Thyroid gland (tissue), 4 donors: ENCODE data around the gene FCHSD2. TPM values are rescaled to one million over a fixed set of nuclear protein-coding genes. Genes with fewer than 3 reads are reported as not detected.

ENCODE experiments used
- DNase-seq, 2 donors: peaks; one replicate each; pipeline ENCODE4 v3.0.0-alpha.2; 2019
- H3K27ac ChIP-seq, 3 donors: fragments of 200-600 bp; sonication (generic); 1 replicate in 2 of 3; 2 replicates in 1 of 3; pipeline ENCODE4 v1.5.1; 2016 to 2019; ENCODE audit warnings: mild to moderate bottlenecking in 1 of 3, moderate library complexity in 1 of 3
- H3K27me3 ChIP-seq: fragments of 200-600 bp; sonication (generic); one replicate; pipeline ENCODE4 v1.5.1; 2019
- H3K36me3 ChIP-seq, 2 donors: fragments of 200-600 bp; sonication (generic); one replicate each; pipeline ENCODE4 v1.5.1; 2016 to 2019
- H3K4me1 ChIP-seq, 2 donors: fragments of 200-600 bp; sonication (generic); one replicate each; pipeline ENCODE4 v1.5.1; 2017 to 2019
- H3K4me3 ChIP-seq, 3 donors: fragments of 200-600 bp; sonication (generic); replicated peaks in 1 of 3; 1 replicate in 2 of 3; 2 replicates in 1 of 3; pipeline ENCODE4 v1.5.1; 2016; ENCODE audit warnings: mild to moderate bottlenecking in 1 of 3
- H3K9me3 ChIP-seq: fragments of 200-600 bp; sonication (generic); one replicate; pipeline ENCODE4 v1.5.1; 2017
- CTCF ChIP-seq, 6 experiments: fragments of 200-600 bp in 3 of 6; fragments of 450-650 bp in 3 of 6; sonication (generic) in 3 of 6; IDR thresholded peaks; one replicate each; pipeline ENCODE4 v1.5.1; 2016 to 2019; ENCODE audit warnings: antibody characterized with exemption in 6 of 6, mild to moderate bottlenecking in 2 of 6, inconsistent platforms in 1 of 6, moderate library complexity in 1 of 6
- POLR2A ChIP-seq, 2 donors: fragments of 450-650 bp; IDR thresholded peaks; one replicate each; pipeline ENCODE4 v1.6.1; 2017; ENCODE audit warnings: antibody characterized with exemption in 2 of 2, mild to moderate bottlenecking in 2 of 2, moderate library complexity in 1 of 2
- WGBS, 2 donors: methylation state at CpG; one replicate each; pipeline ENCODE4 v1.1.5; 2017; 5-methylcytosine and 5-hydroxymethylcytosine counted together
- intact Hi-C: fragments of 100-400 bp; cut with DNase I; formaldehyde crosslinking; loops from one replicate; pipeline ENCODE4 v1.15.1; 2023
- small RNA-seq: library from RNA; depleted of rRNA; stranded (forward); fragments of <200 nt; gene quantifications from one replicate; pipeline ENCODE3, GENCODE V24; 2016
- total RNA-seq, 4 donors: library from RNA; depleted of rRNA; stranded (reverse); fragments of >200 nt; gene quantifications; one replicate each; pipeline ENCODE4 v1.2.3, GENCODE V29; 2016

The FCHSD2 gene
- total RNA-seq, 4 donors from 2014 or later, result 13.5 to 21.7 (median 16.9) TPM

- intact Hi-C loops, result no loop called here
Measured at GRCh38 chr11:72789493-72790131, 352.5 kb downstream of the FCHSD2 start.

GRCh38 chr11:72788241-72788640 lies 353.9 kb downstream of the FCHSD2 start:
- intact Hi-C loops, result no loop called here
- no peaks in the 10 kb centered on the region for H3K9me3 ChIP-seq
- WGBS, 2 donors, result 83 to 87% methylated on average over 7 of the region's 7 CpGs
- no peak overlapping the region for H3K4me3 ChIP-seq
- DNase-seq, result no peak
- no peak for TF ChIP-seq CTCF (IDR thresholded peaks at IDR 0.05)
- no peak for TF ChIP-seq POLR2A (IDR thresholded peaks at IDR 0.05)
- peaks cover 2 to 10% of the 10 kb centered on the region in 2 donors for H3K4me1 ChIP-seq
- no peaks in the 10 kb centered on the region for H3K27me3 ChIP-seq
- no peak overlapping the region for H3K27ac ChIP-seq
- no peaks in the 10 kb centered on the region for H3K36me3 ChIP-seq

More at GRCh38 chr11:72789493-72790131, 352.5 kb downstream of the FCHSD2 start:
- Histone ChIP-seq H3K4me3 (no peak overlapping the region), H3K36me3 (no peaks in the 10 kb centered on the region), H3K27me3 (no peaks in the 10 kb centered on the region), H3K9me3 (no peaks in the 10 kb centered on the region), H3K27ac (no peak overlapping the region), H3K4me1 (peaks cover 9 to 19% of the 10 kb centered on the region in 2 donors)
- no peak for TF ChIP-seq POLR2A (IDR thresholded peaks at IDR 0.05)
- 79 to 82% methylated on average over 7 to 8 of the region's 10 CpGs for WGBS, 2 donors
- DNase-seq, result no peak

DNA sequence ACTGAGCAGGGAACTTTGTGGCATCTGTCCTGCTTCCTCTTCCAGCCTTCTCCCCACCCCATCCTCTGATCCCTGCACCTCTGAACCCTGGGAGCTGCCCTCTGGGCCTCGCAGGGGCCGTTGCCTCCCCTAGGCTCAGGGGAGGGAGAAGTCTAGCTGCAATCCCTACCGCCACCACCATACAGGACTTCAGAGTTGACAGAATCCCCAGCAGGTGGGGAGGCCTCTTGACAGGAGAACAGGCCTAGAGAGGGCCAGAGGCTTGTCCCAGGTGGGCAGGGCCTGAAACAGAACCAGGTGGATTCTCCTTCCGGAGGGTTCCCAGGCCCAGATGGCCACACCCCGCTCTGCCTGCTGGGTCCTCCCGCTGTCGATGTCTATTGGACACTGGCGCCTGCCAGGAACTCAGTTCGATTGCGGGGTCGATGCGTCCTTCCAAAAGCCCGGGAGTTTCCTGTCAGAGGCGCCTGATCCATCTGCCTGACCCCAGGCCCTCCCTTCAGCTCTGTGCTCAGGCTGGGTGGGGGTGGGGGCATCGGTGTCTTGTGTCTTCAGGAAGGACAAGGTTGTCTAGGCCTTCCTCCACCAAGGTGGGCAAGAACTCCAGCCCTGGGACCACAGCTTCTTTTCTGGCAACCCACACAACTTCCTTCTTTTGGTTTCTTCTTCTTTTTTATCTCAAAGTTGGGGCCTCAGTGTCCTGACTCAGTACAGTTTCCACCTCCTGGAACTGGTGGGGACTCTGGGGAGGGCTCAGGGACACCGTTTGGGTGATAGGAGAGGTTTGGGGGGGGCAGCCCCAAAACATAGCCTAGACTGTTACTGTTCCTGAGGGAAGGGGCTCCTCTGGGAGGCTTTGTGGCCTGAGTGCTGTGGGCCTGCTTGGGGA lies 354.7 kb downstream of the FCHSD2 start:
- Histone ChIP-seq H3K27ac (no peak overlapping the region), H3K4me1 (peaks cover 0 to 5% of the 10 kb centered on the region in 2 donors), H3K9me3 (no peaks in the 10 kb centered on the region), H3K4me3 (no peak overlapping the region), H3K27me3 (no peaks in the 10 kb centered on the region), H3K36me3 (no peaks in the 10 kb centered on the region)
- peak; percentile 46 to 69 for DNase-seq
- intact Hi-C loops, result no loop called here
- no peak for TF ChIP-seq POLR2A (IDR thresholded peaks at IDR 0.05)
- peak in 1 of 6 experiments; percentile 28 for TF ChIP-seq CTCF (IDR thresholded peaks at IDR 0.05)
- WGBS, 2 donors, result 64% methylated on average over 5 to 9 of the region's 16 CpGs

Small RNA genes within 50 kb of the gene (small RNA-seq; reads per million reads assigned to genes)
- not detected for gene RNU6-672P

Other genes starting within 250 kb of the FCHSD2 start
- gene P2RY2, start 76.0 kb upstream of the FCHSD2 start, total RNA-seq, result 10 to 100 TPM; 29.3 to 38.1 (median 37.7) TPM
- 1 to 10 TPM in 3 of 4 donors, under 1 TPM in 1; 0.93 to 4.0 (median 2.8) TPM for gene P2RY6, start 130.0 kb upstream of the FCHSD2 start, total RNA-seq
- gene ARHGEF17, start 166.0 kb upstream of the FCHSD2 start, total RNA-seq, result 100 to 1,000 TPM in 1 of 4 donors, 10 to 100 TPM in 3; 54.0 to 125 (median 61.4) TPM
- gene RELT, start 234.1 kb upstream of the FCHSD2 start, total RNA-seq, result 1 to 10 TPM; 1.6 to 3.5 (median 1.9) TPM